Measurements from ENCODE around the gene BRINP3.

BRINP3 gene

DNA sequence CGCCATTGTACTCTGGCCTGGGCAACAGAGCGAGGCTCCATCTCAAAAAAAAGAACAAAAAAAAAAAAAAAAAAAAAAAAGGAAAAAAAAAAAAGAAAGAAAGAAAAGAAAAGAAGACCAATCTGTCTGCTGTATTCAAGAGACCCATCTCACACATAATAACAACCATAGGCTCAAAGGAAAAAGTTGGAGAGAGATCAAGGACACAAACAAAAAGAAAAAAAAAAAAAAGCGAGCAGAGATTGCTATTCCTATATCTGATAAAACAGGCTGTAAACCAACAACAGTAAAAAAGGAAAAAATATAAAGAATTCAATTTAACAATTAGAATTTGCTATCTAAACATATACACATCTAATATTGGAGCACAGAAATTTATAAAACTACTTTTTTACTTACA is 150.4 kb downstream of the BRINP3 start:
- no peak for DNase-seq (ENCODE audit: low read depth in 2 of 2, low spot score in 1 of 2)

DNA sequence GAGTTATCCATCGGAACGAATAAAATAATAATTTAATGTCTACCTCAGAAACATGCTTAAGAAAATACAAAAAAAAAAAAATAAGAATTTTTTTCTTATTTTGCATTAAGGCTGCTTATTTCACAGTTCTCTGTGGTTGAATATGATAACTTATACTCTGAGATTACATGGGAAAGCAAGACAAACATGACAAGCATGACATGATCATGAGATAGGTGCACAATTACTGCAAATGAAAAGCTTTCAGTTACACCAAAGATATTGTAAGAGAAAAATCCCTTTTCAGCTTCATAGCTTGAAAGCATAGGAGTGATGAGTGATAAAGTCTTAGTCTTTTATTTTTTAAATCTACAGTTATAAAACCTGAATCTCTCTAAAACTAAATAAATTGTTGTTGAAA is 154.1 kb downstream of the BRINP3 start:
- DNase-seq (ENCODE audit: low read depth in 2 of 2, low spot score in 1 of 2): no peak

DNA sequence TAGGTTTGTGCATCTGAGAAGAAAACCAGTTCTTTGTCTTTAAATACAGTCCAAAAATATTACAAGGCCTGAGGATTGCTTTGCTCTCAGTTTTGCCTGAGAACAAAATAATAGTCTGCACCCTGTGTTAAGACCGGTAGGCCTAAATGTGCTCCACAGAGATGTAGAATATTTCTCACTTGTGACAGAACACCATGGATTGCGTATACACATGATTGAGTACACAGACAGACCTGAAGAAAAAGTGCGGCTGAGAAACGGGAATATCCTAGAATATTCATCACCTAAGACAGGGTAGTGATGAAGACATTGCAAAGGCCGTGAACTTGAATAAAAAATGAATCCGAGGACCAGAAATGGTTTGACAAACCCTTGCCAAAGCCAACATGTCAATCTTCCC is 155.4 kb downstream of the BRINP3 start:
- no peak for DNase-seq (ENCODE audit: low read depth in 2 of 2, low spot score in 1 of 2)

DNA sequence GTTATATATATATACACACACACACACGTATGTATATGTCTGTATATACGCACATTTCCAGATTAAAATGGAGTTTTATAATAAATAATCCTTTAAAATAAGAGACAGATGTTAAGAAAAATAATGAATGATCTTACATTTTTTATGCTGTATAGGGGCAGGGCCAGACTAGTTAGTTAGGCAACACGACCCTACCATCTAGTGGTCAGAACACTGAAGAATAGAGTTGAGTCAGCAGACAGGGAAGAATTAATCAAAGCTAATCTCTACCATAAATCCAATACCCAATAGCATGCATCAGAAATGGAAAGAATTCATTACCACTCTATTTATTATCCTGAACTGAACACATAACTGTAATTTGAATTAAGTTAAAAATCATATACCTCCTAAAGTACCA is 156.7 kb downstream of the BRINP3 start:
- DNase-seq (ENCODE audit: low read depth in 2 of 2, low spot score in 1 of 2): no peak

DNA sequence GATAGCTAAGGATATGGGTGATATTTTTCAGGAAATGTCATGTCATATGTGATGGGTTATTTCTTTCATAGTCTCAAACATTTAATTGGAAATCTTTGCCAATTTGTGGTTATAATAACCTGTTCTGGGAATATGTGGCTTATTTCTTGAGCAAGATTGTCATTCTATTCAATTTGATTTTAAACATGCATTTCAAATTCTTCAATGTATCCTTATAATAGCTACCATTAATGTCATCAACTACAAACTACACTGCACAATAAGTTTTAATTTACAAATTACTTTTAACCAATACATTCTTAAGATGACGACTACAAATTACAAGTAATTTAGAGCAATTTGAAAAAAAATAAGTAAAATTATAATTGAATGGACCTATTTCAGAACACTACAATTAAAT is 164.9 kb downstream of the BRINP3 start:
- DNase-seq (ENCODE audit: low read depth in 2 of 2, low spot score in 1 of 2): no peak

DNA sequence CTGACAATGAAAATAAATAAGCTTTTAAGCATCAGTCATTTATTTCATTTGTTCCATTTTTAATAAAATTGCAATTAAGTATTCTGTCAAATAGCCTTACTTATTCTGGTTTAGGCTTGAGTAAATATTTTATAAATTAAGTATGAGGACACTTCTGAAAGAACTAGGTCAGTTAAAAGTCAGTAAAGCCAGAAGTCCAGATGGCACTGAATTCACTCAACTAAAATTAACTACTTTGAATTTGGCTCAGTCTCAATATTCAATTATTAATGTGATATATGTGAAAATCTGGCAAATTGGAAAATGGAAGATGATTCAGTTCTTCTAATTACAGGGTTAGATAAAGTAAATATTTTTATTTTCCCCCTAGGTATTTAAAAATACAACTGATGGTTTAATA is 174.2 kb downstream of the BRINP3 start:
- DNase-seq (ENCODE audit: low read depth in 2 of 2, low spot score in 1 of 2): no peak

DNA sequence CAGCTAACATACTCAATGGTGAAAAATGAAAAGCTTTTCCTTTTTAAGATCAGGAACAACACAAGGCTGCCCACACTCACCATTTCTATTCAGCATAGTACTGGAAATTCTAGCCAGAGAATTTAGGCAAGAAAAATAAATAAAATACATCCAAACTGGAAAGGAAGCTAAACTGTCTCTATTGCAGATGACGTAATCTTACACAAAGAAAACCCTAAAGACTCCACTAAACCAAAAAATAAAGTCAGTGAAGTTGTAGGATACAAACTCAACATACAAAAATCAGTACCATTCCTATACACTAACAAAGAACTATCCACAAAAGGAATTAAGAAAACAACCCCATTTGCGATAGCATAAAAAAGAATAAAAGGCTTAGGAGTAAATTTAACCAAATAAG is 181.2 kb downstream of the BRINP3 start:
- DNase-seq (ENCODE audit: low read depth in 2 of 2, low spot score in 1 of 2): no peak

DNA sequence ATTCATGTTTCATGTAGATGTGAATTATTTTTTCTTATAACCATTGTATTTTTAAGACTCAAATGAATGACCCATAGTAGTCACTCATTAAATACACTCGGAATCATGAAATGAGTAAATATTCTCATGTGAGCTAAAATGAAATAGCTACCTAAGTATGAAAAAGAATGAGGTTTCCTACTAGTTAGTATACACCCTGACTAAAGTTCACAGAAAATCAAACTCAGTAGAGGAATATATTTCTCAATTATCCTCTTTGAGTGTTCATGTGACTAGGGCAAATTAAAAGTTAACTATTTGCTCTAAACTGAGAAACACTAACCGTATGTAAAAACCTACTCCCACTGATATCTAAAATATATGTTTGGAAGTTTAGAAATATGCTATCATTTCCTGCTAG is 187.8 kb downstream of the BRINP3 start:
- DNase-seq (ENCODE audit: low read depth in 2 of 2, low spot score in 1 of 2): no peak

DNA sequence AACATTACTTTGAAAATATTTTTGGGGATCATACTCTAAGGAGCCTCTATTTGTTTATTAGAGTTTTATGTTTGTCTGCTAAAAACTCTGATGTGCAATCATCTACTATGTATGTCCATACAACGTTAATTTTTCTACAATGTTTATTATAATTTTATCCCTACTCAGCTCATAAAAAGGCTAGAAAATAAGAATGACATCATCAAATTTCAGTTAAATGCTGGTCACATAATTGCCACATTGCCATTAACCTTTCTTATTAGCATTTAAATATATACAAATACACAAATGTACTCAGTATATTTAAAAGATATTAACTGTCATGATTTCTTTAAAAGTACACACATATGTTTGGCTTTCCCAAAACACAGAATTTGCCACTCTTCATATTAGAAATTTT is 191.6 kb downstream of the BRINP3 start:
- DNase-seq (ENCODE audit: low read depth in 2 of 2, low spot score in 1 of 2): no peak

DNA sequence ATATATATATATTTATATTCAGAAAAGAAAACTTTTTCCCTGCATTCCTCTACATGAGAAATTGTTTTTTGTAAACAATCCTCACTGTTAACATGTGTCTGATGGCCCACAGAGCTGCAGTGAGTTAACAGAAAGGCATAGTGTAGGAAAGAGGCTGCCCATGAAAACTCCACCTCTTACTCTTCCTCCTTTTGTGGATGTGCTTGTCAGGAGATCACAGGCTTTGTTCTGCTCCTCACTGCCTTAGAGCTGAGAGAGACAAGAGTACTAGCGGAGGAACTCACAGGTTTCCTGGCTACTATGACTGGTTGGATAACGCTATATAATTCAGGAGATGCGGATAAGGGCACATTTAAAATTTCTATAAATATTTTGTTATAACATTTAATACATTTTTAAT is 200.6 kb downstream of the BRINP3 start:
- no peak for DNase-seq (ENCODE audit: low read depth in 2 of 2, low spot score in 1 of 2)

DNA sequence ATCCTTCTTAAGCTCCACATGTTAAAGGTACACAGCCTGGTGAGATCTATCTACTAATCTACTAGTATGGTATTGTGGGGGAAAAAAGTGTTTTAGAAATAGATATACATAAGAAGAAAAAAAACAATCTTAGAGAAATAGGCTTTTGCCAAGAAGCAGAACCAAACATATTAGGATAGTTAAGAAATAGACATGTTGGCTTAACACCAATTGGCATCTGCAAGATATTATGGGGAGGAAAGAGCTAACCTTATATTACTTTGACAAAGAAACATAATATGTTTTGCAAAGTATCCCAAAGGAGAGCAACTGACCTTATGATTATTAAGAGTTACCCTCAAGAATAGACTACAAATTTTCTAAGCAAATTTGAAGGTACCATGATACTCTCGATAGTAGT is 202.9 kb downstream of the BRINP3 start:
- DNase-seq (ENCODE audit: low read depth in 2 of 2, low spot score in 1 of 2): no peak

DNA sequence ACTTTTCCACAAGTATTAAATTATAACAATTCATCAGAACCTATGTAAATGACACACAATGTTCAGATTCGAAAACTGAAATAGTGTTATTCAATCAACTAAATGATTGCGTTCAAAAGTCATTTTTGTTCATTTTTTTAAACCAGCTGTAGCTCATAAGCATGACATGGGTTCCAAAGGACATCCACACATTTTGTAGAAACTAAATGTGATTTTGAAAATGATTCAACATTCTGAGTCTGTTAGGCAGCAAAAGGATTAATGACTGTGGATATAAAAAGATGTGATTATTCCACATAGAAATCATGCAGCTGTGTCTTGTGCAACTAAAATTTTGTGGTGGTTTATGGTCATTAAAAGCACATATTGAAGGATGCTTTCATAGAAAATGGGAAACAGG is 204.5 kb downstream of the BRINP3 start:
- DNase-seq (ENCODE audit: low read depth in 2 of 2, low spot score in 1 of 2): no peak

DNA sequence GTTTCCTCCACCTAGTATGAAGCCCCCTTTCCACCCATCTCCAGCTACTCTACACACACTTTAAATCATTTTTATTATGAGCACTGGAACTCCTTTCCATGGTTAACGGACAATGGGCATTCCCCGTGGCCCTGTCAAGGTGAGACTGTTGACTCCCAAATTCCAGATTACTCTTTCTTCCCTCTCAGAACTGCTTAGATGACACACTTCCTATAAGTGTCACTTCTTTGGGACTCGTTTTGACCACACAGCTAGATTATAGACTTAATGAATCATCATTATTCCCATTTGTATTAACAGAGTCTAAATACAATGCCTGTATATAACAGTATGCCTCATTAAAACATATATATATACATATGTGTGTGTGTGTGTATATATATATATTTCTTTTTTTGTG is 215.1 kb downstream of the BRINP3 start:
- DNase-seq (ENCODE audit: low read depth in 2 of 2, low spot score in 1 of 2): no peak

DNA sequence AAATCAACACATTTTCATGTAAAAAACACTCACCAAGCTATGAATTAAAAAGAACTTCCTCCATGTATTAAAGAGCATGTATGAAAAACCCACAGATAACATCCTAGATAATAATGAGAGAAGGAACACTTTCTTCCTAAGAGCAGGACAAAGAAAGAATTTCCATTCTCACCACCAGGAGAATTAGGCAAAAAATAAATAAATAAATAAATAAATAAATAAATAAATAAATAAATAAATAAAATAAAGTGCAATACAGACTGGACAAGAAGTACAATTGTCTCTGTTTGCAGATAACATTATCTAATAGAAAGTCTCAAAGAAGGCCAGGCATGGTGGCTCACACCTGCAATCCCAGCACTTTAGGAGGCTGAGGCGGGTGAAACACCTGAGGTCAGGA is 218.2 kb downstream of the BRINP3 start:
- no peak for DNase-seq (ENCODE audit: low read depth in 2 of 2, low spot score in 1 of 2)

DNA sequence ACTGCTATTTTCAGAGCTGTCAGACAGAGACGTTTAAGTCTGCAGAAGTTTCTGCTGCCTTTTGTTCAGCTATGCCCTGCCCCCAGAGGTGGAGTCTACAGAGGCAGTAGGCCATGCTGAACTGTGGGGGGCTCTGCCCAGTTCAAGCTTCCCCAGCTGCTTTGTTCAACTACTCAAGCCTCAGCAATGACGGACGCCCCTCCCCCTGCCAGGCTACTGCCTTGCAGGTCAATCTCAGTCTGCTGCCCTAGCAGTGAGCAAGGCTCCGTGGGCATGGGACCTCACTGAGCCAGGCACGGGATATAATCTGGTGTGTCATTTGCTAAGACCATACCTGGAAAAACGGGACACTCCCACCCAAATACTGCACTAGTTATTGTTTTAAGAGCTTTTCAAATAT is 219.7 kb downstream of the BRINP3 start:
- DNase-seq (ENCODE audit: low read depth in 2 of 2, low spot score in 1 of 2): no peak

DNA sequence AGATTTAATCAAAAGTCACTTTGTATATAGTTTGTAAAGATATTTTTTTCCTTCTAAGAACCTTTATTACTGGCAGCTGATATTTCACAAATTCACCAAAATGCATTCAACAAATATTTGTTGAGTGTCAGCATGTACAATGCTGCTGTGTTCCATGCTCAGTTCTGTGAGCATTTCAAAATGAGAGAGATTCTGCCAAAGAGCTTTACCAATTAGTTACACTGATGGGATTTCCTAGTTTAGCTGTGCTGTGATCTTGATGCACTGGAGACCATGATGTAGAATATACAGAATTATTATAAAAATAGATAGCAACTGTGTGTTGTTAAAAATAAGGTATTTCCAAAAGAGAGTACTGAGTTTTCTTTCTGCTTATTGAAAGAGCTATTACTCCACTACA is 225.6 kb downstream of the BRINP3 start:
- DNase-seq (ENCODE audit: low read depth in 2 of 2, low spot score in 1 of 2): no peak

DNA sequence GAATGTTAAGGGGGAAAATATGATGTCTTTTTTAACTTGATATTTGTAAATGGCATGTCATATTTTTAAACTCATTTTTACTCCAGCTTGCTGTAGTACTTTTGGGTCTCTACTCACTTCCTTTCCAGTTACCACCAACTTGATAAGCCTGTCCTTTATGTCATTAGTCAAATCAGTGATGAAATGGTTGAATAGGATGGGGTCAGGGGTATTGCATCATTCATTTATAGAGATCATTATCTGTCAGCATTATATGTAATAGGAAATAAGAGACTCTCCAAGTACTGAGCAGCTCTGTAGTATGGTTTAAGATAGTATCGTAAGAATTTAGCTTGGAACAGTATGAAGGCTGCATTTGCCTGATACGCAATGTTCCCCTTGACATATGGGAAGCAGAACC is 227.3 kb downstream of the BRINP3 start:
- no peak for DNase-seq (ENCODE audit: low read depth in 2 of 2, low spot score in 1 of 2)

DNA sequence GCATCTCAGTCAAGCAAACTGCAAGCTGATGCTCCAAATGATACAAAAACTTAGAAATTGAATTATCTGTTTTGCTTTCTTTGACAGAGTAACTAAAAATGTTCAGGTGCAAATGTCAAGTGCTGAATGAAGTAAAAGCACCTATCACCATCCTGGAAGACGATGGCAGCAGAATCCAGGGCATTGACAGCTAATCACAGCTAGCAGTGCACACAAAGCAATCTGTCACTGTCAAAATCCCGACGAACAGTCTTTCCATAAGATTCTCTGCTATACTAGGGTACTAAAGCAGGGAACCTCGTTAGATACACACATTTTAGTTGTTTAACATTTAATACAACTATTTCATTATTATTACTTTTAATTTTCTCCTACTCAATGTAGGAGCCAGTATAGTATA is 233.3 kb downstream of the BRINP3 start:
- no peak for DNase-seq (ENCODE audit: low read depth in 2 of 2, low spot score in 1 of 2)

DNA sequence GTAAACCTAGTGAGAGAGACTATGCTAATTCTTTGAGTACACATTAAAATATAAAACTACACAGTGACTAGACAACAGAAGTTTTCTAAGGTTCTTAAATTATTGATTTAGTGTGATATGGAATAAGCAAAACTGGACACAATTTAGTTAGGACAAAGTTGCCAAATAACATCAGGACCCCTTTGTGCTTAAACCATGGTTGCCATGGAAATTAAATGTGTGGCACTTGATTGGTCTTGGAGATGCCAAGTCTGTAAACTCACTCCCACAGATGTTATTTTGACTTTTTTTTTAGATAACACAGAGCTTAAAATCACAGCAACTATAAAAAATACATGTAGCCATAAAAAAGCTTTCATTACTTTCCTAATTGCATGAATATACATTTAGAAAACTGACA is 234.6 kb downstream of the BRINP3 start:
- DNase-seq (ENCODE audit: low read depth in 2 of 2, low spot score in 1 of 2): no peak

DNA sequence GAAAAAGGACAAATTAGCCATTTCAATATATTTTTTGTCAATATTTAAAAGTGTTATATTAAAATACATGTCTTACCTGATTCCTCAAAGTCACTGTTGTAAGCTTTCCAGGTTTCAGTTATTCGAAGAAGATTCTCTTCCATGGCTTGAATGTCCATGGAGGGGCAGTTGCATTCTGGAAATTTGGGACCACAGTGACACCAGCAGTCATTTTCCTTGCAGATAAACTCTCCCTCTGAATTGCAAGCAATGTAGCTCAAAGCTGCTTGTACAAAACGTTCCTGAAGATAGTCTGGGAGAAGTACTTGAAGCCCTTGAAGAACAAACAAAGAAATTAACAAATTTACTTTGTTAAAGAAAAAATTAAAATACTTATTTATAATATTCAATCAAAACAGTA is 251.7 kb downstream of the BRINP3 start:
- no peak for DNase-seq (ENCODE audit: low read depth in 2 of 2, low spot score in 1 of 2)

DNA sequence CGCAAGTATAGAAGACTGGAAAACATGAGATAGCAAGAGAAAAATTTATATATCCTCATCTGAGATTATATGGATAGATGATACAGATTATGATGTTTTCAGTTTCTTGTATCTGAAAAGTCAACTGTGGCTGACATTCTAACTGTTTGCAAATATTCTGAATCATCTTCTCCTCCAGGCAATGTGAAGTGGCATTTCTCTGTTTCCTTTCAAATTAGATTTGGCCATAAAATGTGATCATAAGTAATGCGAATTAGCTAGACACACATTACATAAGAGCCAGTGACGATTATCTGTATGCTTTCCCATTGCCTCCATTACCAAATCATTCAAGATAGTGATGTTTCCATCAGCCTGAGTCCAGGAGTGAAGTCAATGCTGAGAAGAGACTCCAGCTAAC is 265.2 kb downstream of the BRINP3 start:
- no peak for DNase-seq (ENCODE audit: low read depth in 2 of 2, low spot score in 1 of 2)

DNA sequence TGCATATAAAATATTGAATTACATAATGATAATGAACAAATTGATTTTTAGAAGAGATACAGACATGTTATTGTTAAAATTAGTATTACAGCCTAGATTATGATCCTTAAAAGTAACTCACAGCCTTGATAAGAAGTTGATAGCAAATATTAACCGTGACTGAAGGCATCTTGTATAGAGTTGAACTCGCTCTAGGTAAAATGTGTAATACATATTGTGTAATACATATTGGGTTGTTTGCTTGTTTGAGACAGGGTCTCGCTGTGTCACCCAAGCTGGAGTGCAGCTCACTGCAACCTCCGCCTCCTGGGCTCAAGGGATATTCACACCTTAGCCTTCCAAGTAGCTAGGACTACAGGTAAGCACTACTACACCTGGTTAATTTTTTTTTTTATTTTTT is 269.9 kb downstream of the BRINP3 start:
- no peak for DNase-seq (ENCODE audit: low read depth in 2 of 2, low spot score in 1 of 2)

DNA sequence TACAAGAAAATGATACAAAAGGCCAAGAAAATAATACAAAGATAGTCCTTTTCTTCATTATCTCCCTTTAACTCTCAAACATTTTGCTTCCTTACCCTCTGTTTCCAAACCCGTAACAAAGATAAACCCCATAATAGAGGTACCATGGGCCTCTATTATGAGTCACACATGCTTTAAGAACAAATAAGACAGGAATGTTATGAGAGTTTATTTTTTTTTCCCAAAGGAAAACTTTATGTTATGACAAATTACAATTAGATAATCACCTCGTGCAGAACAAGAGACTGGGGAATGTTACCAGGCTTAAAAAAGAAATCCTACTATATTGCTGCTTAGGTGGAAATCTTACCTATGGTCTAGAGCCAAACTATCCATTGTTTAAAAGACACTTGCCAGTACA is 272.0 kb downstream of the BRINP3 start:
- DNase-seq (ENCODE audit: low read depth in 2 of 2, low spot score in 1 of 2): no peak

DNA sequence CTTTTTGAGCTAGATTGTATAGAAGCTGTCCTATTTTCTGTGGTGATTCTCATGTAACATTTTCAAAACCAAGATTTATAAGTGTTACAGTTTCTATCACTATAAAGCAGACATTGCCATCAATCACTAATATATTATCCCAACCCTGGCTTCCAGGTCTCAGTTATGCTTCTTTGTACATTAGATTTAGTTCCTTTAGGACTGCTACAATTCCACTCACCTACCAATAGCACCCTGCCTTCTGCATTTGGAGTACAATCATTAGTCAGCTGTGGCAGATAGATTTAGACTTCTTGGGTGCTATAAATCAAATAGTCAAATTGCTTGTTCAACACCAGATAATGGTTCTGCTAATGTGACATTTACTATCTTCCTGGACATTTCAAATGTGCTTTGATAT is 281.6 kb downstream of the BRINP3 start:
- DNase-seq (ENCODE audit: low read depth in 2 of 2, low spot score in 1 of 2): no peak
